HCT116 (cell line): ENCODE results near the gene PRPF19. TPM values are rescaled to one million over a fixed set of nuclear protein-coding genes. Genes with fewer than 3 reads are reported as not detected.
A peak's percentile ranks its signal among the peaks of the same experiment; 100 is the strongest.

Experiments used
- ATAC-seq: fragments of 200-7000 bp; cut with Tn5 transposase; 2 replicates; pipeline ENCODE4 v1.9.1; 2020; ENCODE audit warnings: mild to moderate bottlenecking, moderate library complexity
- BruUV-seq: library from RNA; stranded (reverse); fragments of 400-500 nt; replicated peaks from 2 replicates; lab custom pipeline; 2021; lab: Mats Ljungman, UMichigan
- CTCF ChIA-PET: fragments of 300-600 bp; sonication (Branson Sonifier 250); formaldehyde crosslinking; loops from one replicate; lab custom pipeline; 2021; ENCODE audit warnings: antibody characterized with exemption; lab: Charles Lee
- POLR2A ChIA-PET: fragments of 300-600, 350-600 bp; sonication (Branson Sonifier 250); formaldehyde crosslinking; loops from one replicate; lab custom pipeline; 2021; ENCODE audit warnings: antibody characterized with exemption; lab: Charles Lee
- RAD21 ChIA-PET, 2 experiments: fragments of 300-600 bp; sonication (Branson Sonifier 250); formaldehyde crosslinking; loops; one replicate each; lab custom pipeline; 2023; ENCODE audit warnings: low total read pairs in 2 of 2; ENCODE audit not compliant: uncharacterized antibody in 2 of 2, unreplicated experiment in 2 of 2, low non-redundant PET in 1 of 2; lab: Charles Lee
- DNase-seq: peaks from one replicate; pipeline ENCODE4 v3.0.0-alpha.2; 2010; ENCODE audit warnings: low read depth, low spot score
- H2AFZ ChIP-seq: fragments of 200-600 bp; shearing (Covaris generic), sonication (generic); 2 replicates; pipeline ENCODE4 v1.6.1; 2017; ENCODE audit warnings: low read depth, mixed run types, mixed read lengths, antibody characterized with exemption, low read length; ENCODE audit not compliant: poor library complexity, severe bottlenecking
- H3K27ac ChIP-seq: 2 replicates; pipeline ENCODE4 v1.5.1; 2012; ENCODE audit warnings: low read depth, low read length
- H3K27me3 ChIP-seq: fragments of 200-600 bp; sonication (generic); 2 replicates; pipeline ENCODE4 v1.6.1; 2016; ENCODE audit warnings: mixed run types, low read length, mixed read lengths; ENCODE audit not compliant: insufficient read depth
- H3K36me3 ChIP-seq, 2 experiments: fragments of 200-500 bp in 1 of 2; fragments of 200-600 bp in 1 of 2; sonication (Bioruptor generic) in 1 of 2; sonication (generic) in 1 of 2; 2 replicates each; pipeline versions ENCODE4 v1.5.1 to v1.6.1; 2014 to 2016; ENCODE audit warnings: low read length in 2 of 2, inconsistent platforms in 1 of 2, mixed read lengths in 1 of 2, mixed run types in 1 of 2; ENCODE audit not compliant: insufficient read depth in 2 of 2, control insufficient read depth in 1 of 2
- H3K4me1 ChIP-seq, 2 experiments: fragments of 200-600 bp in 1 of 2; sonication (generic) in 1 of 2; 2 replicates each; pipeline versions ENCODE4 v1.5.1 to v1.6.1; 2012 to 2017; ENCODE audit warnings: low read length in 2 of 2, inconsistent platforms in 1 of 2, mild to moderate bottlenecking in 1 of 2, mixed read lengths in 1 of 2, mixed run types in 1 of 2, moderate library complexity in 1 of 2; ENCODE audit not compliant: insufficient read depth in 2 of 2, control insufficient read depth in 1 of 2
- H3K4me2 ChIP-seq: fragments of 200-600 bp; sonication (generic); 2 replicates; pipeline ENCODE4 v1.6.1; 2017; ENCODE audit warnings: mixed run types, low read length, mixed read lengths
- H3K4me3 ChIP-seq, 2 experiments: fragments of 200-600 bp in 1 of 2; sonication (generic) in 1 of 2; replicated peaks in 1 of 2; 2 replicates each; pipeline ENCODE4 v1.5.1; 2011 to 2016; ENCODE audit warnings: low read length in 2 of 2, control low read depth in 1 of 2, low read depth in 1 of 2, mild to moderate bottlenecking in 1 of 2, mixed read lengths in 1 of 2, mixed run types in 1 of 2
- H3K79me2 ChIP-seq: fragments of 200-600 bp; sonication (generic); 2 replicates; pipeline ENCODE4 v1.6.1; 2017; ENCODE audit warnings: mild to moderate bottlenecking, mixed run types, low read length, moderate library complexity, mixed read lengths; ENCODE audit not compliant: insufficient read depth
- H3K9ac ChIP-seq: fragments of 200-600 bp; sonication (generic); 2 replicates; pipeline ENCODE4 v1.6.1; 2016; ENCODE audit warnings: low read length, mixed read lengths
- H3K9me2 ChIP-seq: fragments of 200-600 bp; sonication (generic), shearing (Covaris generic); 2 replicates; pipeline ENCODE4 v1.6.1; 2017; ENCODE audit warnings: mixed run types, mild to moderate bottlenecking, moderate library complexity; ENCODE audit not compliant: insufficient read depth
- H3K9me3 ChIP-seq, 2 experiments: fragments of 200-500 bp in 1 of 2; fragments of 200-600 bp in 1 of 2; sonication (Bioruptor generic) in 1 of 2; sonication (generic) in 1 of 2; 2 replicates each; pipeline ENCODE4 v1.6.1; 2014 to 2017; ENCODE audit warnings: low read length in 2 of 2, mixed read lengths in 2 of 2, inconsistent platforms in 1 of 2, low read depth in 1 of 2, mild to moderate bottlenecking in 1 of 2, mixed run types in 1 of 2, moderate library complexity in 1 of 2; ENCODE audit not compliant: control insufficient read depth in 1 of 2, insufficient read depth in 1 of 2
- H4K20me1 ChIP-seq: fragments of 200-600 bp; sonication (generic), shearing (Covaris generic); 2 replicates; pipeline ENCODE4 v1.6.1; 2017; ENCODE audit warnings: mixed run types, mild to moderate bottlenecking, moderate library complexity; ENCODE audit not compliant: insufficient read depth
- CEBPB ChIP-seq: IDR thresholded peaks from 2 replicates; pipeline ENCODE4 v1.6.1; 2012; ENCODE audit warnings: low read depth
- ELF1 ChIP-seq: IDR thresholded peaks from 2 replicates; pipeline ENCODE4 v1.6.1; 2012; ENCODE audit warnings: low read depth, borderline replicate concordance
- POLR2A ChIP-seq: IDR thresholded peaks from 2 replicates; pipeline ENCODE4 v1.7.0; 2011; ENCODE audit warnings: borderline replicate concordance; ENCODE audit not compliant: insufficient read depth, insufficient read length; ENCODE audit errors: extremely low read depth
- SIN3A ChIP-seq: IDR thresholded peaks from 2 replicates; pipeline ENCODE4 v1.6.1; 2012; ENCODE audit warnings: low read depth
- ZFX ChIP-seq: fragments of 450-650 bp; IDR thresholded peaks from 2 replicates; pipeline ENCODE4 v1.6.1; 2017
- intact Hi-C: fragments of 100-400 bp; cut with micrococcal nuclease; formaldehyde crosslinking; loops from 2 replicates; pipeline ENCODE4 v1.10.0; 2022
- total RNA-seq: library from RNA; stranded (reverse); gene quantifications from one replicate; pipeline ENCODE4 v1.2.1, GENCODE V29; 2021; ENCODE audit not compliant: unreplicated experiment
- TF ChIP-seq, protein P1 (sequence below), 3 experiments: fragments of 200-600 bp in 1 of 3; sonication (generic) in 1 of 3; IDR thresholded peaks in 2 of 3; conservative IDR thresholded peaks in 1 of 3; 2 replicates each; pipeline ENCODE4 v1.5.1; 2012 to 2017; ENCODE audit warnings: low read depth in 2 of 3, low read length in 2 of 3, antibody characterized with exemption in 1 of 3, borderline replicate concordance in 1 of 3, control low read depth in 1 of 3, mild to moderate bottlenecking in 1 of 3, mixed read lengths in 1 of 3, mixed run types in 1 of 3, moderate library complexity in 1 of 3; ENCODE audit not compliant: insufficient read depth in 1 of 3

Gene PRPF19
- total RNA-seq, 1 experiment from 2014 or later, result 156 TPM

DNA sequence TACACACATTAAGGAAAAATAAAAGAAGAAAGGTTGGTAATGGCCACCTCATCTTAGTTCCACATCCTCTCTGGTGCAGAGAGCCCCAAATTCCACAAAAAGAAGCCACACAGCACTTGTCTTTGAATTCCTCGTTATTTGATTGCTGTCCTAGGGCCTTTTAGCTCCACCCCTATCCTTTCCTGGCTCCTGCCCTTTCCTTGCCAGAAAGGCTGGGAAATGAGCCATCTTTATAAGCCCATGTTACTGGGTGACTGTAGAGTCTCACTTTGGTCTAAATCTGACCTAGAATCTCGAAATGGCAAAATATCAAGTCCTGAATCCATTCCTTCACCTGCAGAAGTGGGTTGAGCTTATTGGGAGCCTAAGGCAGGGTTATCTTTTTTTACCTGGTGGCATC is 13.6 kb upstream of the PRPF19 start:
- H3K27ac ChIP-seq, result no peak overlapping the region
- BruUV-seq, result no TSS peak
- CTCF ChIA-PET, result no interaction called here
- peaks cover 9 to 23% of the 10 kb centered on the region in 2 experiments; a peak in 2 of 4 replicates for H3K36me3 ChIP-seq
- TF ChIP-seq POLR2A (no peak), ZFX (no peak), SIN3A (no peak)
- intact Hi-C loops, result loop anchor here (10.0 kb wide), 1 partner anchor 265 kb away; no protein-coding TSS in a partner anchor
- no peaks in the 10 kb centered on the region; the same call in 1 of the 2 replicates for H4K20me1 ChIP-seq
- no peaks in the 10 kb centered on the region for H3K27me3 ChIP-seq
- H3K4me2 ChIP-seq, result no peak overlapping the region
- H3K9ac ChIP-seq, result no peak overlapping the region
- H3K9me3 ChIP-seq, result no peaks in the 10 kb centered on the region
- RAD21 ChIA-PET, result no interaction called here
- H3K4me1 ChIP-seq, result peaks cover 30 to 58% of the 10 kb centered on the region in 2 experiments
- no peak for DNase-seq
- no peaks in the 10 kb centered on the region for H3K9me2 ChIP-seq
- no peak overlapping the region for H3K4me3 ChIP-seq
- H2AFZ ChIP-seq, result no peak overlapping the region
- POLR2A ChIA-PET, result no interaction called here
- no peak for ATAC-seq
- H3K79me2 ChIP-seq, result peaks cover 50% of the 10 kb centered on the region

DNA sequence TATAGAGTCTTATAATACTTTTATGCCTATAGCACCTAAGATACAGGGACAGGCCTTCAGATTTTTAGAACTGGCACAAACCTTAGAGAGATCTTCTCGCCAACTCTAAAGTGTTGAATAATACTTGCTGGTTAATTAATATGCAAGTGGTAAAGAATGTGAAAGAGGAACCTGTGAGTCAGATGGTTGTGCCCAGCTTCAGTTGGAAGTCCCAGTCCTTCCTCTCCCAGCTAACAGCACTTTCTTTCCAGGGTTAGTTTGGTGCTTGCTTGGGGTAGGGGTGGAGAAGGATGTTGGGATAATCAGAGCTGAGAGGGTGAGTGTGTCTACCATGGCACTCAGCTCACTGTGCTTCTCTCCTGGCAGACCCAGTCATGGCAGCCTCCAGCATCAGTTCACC is 12.9 kb upstream of the PRPF19 start:
- H3K4me2 ChIP-seq, result peak overlapping the region; percentile 61
- H3K9me3 ChIP-seq, result no peaks in the 10 kb centered on the region
- no peak overlapping the region for H3K9ac ChIP-seq
- H3K27ac ChIP-seq, result no peak overlapping the region
- no peak overlapping the region for H3K4me3 ChIP-seq
- BruUV-seq, result no TSS peak
- ATAC-seq (no peak), DNase-seq (no peak)
- no peak for TF ChIP-seq ELF1
- TF ChIP-seq, protein P1, sequence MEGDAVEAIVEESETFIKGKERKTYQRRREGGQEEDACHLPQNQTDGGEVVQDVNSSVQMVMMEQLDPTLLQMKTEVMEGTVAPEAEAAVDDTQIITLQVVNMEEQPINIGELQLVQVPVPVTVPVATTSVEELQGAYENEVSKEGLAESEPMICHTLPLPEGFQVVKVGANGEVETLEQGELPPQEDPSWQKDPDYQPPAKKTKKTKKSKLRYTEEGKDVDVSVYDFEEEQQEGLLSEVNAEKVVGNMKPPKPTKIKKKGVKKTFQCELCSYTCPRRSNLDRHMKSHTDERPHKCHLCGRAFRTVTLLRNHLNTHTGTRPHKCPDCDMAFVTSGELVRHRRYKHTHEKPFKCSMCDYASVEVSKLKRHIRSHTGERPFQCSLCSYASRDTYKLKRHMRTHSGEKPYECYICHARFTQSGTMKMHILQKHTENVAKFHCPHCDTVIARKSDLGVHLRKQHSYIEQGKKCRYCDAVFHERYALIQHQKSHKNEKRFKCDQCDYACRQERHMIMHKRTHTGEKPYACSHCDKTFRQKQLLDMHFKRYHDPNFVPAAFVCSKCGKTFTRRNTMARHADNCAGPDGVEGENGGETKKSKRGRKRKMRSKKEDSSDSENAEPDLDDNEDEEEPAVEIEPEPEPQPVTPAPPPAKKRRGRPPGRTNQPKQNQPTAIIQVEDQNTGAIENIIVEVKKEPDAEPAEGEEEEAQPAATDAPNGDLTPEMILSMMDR (IDR thresholded peaks at IDR 0.05 in 2 of 3, conservative IDR thresholded peaks at IDR 0.05 in 1 of 3; ENCODE audit: borderline replicate concordance in 1 of 3, insufficient read depth in 1 of 3, low read depth in 2 of 3, low read length in 2 of 3), result no peak
- no peak for TF ChIP-seq CEBPB
- peaks cover 56% of the 10 kb centered on the region for H3K79me2 ChIP-seq
- H3K36me3 ChIP-seq, result peaks cover 9 to 23% of the 10 kb centered on the region in 2 experiments; a peak in 2 of 4 replicates
- ChIA-PET RAD21 (no interaction called here), CTCF (interaction anchor here (1.4 kb wide), 1 partner anchor 20 kb away, joined by 6 read pairs; no protein-coding TSS in a partner anchor), POLR2A (no interaction called here)
- H3K27me3 ChIP-seq, result no peaks in the 10 kb centered on the region
- no peak overlapping the region for H2AFZ ChIP-seq
- intact Hi-C loops, result loop anchor here (10.0 kb wide), 1 partner anchor 265 kb away; no protein-coding TSS in a partner anchor
- peaks cover 30 to 63% of the 10 kb centered on the region in 2 experiments for H3K4me1 ChIP-seq
- H4K20me1 ChIP-seq, result no peaks in the 10 kb centered on the region; the same call in 1 of the 2 replicates
- no peaks in the 10 kb centered on the region for H3K9me2 ChIP-seq
